ENCODE data around the gene KATNA1.

The KATNA1 gene

GRCh38 chr6:149608381-149608982 lies 40.0 kb downstream of the KATNA1 start:
- DNase-seq, result no peak

GRCh38 chr6:149600508-149600907 lies 48.0 kb downstream of the KATNA1 start:
- DNase-seq, result no peak

DNA sequence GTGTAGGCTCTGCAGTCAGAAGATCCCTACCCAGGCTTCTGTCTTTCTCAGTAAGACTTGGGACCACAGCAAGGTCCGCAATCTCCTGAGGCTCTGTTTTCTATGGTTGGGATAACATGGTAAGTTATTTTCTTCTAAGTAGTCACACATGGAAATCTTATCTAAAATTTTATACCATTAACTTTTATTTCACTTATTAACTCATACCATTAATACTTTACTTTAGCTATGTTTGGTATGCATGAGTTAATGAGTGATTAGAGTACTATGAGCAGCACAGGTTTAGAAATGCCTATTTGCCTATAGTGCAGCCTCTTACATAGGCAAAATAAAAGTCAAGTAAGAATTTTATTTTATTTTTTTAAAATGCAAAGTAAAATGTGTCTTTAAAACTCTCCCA lies 55.1 kb downstream of the KATNA1 start:
- DNase-seq, result no peak

- DNase-seq, result no peak
Measured at GRCh38 chr6:149592983-149593382, 55.5 kb downstream of the KATNA1 start.

- no peak for DNase-seq
Measured at GRCh38 chr6:149586149-149586548, 62.4 kb downstream of the KATNA1 start.

DNA sequence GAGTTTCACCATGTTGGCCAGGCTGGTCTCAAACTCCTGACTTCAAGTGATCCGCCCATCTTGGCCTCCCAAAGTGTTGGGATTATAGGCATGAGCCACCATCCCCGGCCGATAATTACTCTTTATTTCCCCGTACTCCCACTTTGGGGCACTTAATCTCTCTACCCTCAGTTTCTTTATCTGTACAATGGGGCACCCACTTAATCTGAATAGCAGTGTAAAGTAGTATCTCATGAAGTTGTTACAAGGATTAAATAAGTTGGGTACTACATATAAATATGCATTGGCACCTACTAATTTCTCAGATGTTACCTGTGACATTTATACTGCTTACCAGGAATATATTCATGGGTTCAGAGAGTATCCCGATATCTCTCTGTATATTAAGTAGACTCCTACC lies 67.2 kb downstream of the KATNA1 start:
- DNase-seq, result no peak

- DNase-seq, result no peak
Measured at GRCh38 chr6:149580880-149581279, 67.6 kb downstream of the KATNA1 start.

GRCh38 chr6:149567945-149568585 lies 80.4 kb downstream of the KATNA1 start:
- DNase-seq, result no peak

DNA sequence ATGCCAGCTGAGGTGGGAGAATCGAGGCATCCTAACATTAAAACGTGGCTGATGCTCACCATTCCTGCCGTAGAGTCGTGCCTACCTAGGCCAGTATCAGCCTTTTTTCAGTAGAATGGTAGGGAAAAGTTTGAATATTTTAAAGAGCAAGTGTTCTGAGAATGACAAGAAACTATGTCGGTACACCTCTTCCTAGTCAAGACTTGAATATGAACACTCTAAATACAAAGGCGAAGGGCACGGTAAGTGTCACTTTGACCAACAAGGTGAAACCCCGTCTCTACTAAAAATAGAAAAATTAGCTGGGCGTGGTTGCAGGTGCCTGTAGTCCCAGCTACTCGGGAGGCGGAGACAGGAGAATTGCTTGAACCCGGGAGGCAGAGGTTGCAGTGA lies 81.3 kb downstream of the KATNA1 start:
- no peak for DNase-seq

DNA sequence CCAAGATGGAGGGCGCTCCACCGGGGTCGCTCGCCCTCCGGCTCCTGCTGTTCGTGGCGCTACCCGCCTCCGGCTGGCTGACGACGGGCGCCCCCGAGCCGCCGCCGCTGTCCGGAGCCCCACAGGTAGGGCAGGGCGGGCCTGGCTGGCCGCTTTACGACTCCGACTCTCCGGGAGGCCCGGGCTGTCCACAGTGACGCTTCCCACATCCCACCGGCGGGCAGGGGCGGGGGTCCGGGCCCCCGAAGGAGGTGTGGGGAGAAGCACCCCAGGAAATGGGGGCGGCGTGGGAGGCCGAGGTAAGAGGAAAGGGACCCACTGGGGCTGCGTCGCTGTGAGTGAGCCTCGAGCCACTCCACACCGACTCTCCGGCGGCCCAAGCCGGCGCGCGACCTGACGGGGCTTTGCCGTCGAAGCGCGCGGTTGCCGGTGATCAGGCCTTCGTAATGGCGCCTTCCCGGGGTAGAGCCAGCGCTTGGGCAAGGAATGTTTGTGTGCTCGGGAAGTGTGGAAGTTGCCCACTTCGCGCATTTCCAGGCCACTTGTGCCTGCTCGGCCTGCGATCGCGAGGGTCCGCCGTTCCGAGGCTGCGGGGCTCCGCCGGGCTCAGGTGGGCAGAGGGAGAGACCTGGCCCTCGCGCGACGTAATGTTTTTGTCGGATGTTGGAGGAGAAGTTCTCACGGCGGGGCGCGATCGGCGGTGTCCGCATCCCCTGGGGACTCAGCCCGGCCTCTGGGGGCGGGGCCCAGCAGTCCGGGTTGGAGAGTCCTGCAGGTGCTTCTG lies 81.9 kb downstream of the KATNA1 start:
- DNase-seq, result no peak

DNA sequence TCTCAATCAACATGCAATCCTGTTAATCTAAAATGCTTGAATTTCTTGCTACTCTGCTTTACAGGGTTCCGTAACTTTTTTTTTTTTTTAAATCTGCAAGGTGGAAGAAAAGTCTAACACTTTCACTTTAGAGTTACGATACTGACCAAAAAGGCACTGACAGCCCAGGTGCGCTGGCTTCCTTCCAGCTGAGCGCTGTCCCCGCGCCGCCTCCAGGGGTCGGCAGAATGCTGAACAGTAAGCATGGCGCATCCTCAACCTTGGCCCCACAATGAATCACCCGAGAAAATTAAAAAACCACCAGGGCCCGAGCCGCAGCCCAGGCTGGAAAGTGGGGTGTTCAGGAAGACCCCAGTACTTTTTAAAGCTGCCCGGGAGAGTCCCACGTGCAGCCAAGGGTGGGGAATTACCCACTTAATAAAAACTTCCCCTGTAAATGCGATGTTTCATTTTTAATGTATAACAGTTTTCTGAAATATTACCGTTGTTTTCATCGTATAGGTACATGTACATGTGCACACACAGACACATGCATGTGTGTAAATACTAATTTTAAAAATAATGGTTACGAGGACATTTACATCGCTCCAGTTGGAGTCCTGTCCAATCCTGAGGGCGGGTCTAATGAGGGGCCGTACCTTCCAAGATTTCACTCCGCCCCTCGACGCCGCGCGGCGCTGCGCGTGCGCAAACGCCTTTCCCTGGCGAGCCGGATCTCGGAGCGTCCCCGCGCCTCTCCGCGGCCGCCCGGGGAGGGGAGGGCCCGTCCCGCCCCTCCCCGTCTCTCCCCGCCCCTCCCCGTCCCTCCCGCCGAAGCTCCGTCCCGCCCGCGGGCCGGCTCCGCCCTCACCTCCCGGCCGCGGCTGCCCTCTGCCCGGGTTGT lies 82.7 kb downstream of the KATNA1 start, which contains the start of gene GINM1:
TSS of gene GINM1 (plus strand) at position 849 of the 883 bp plus-strand sequence. CDS start 40 bp downstream, outside the sequence.
- peak; percentile 88 for DNase-seq

DNA sequence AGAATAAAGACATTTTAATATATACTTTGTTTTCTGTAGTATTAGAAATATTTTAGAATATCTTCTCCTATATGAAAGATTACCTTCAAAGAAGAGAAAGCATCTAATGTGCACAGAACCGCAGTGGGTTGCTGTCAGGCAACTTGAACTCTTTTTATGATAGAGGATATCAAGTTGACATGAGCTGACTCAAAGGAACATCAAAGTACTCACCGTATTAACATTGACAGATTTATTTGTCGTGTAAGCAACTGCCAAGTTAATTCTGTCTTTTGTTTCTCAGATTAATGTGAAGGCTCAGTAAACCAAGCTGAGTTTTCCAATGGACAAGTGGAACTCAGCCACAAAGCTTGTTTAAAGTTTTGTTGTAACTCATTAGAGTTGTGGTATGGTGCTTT lies 84.6 kb downstream of the KATNA1 start:
- DNase-seq, result no peak

DNA sequence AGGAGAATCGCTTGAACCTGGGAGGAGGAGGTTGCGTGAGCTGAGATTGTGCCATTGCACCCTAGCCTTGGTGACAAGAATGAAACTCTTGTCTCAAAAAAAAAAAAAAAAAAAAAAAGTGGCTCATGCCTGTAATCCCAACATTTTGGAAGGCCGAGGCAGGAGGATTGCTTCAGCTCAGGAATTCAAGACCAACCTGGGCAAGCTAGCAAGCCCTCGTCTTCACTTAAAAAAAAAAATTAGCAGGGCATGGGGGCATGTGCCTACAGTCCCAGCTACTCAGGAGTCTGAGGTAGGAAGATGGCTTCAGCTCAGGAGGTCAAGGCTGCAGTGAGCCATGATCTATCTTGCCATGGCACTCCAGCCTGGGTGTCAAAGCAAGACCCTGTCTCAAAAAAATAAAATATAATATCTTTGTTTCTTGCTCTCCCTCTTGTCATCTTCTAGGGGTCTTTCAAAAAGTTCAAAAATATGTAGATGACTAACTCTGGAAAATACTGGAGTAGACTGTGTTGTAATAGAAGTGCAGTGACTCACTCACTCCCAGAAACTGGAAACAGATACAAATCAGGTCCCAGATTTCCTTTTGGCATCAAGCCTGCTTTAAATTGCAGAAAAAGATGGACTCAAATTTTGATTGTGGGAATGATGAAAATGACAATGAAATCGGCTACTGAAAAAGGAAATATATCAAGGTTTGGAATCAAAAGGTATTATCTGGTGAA lies 85.1 kb downstream of the KATNA1 start:
- DNase-seq, result no peak

DNA sequence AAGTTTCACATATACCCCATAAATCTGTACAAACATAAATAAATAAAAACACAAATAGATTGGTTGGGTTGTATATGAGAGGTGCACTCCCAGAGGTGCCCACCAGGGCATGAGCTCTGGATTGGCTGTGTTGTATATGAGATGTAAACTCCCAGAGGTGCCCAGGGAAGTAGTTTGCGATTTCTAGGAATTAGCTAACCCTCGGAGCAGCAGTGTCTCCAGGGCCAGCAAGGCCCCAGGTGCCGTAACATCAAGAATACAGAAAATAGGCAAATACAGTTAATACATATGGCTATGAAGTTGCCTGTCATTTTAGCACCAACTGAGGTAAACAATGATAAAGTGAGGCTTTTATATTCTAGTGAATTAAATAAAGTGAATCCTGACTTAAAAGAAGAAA lies 87.8 kb downstream of the KATNA1 start:
- peak; percentile 46 for DNase-seq

- no peak for DNase-seq
Measured at GRCh38 chr6:149559389-149559788, 89.1 kb downstream of the KATNA1 start.

- no peak for DNase-seq
Measured at GRCh38 chr6:149558029-149558428, 90.5 kb downstream of the KATNA1 start.

GRCh38 chr6:149551920-149552319 lies 96.6 kb downstream of the KATNA1 start:
- no peak for DNase-seq

DNA sequence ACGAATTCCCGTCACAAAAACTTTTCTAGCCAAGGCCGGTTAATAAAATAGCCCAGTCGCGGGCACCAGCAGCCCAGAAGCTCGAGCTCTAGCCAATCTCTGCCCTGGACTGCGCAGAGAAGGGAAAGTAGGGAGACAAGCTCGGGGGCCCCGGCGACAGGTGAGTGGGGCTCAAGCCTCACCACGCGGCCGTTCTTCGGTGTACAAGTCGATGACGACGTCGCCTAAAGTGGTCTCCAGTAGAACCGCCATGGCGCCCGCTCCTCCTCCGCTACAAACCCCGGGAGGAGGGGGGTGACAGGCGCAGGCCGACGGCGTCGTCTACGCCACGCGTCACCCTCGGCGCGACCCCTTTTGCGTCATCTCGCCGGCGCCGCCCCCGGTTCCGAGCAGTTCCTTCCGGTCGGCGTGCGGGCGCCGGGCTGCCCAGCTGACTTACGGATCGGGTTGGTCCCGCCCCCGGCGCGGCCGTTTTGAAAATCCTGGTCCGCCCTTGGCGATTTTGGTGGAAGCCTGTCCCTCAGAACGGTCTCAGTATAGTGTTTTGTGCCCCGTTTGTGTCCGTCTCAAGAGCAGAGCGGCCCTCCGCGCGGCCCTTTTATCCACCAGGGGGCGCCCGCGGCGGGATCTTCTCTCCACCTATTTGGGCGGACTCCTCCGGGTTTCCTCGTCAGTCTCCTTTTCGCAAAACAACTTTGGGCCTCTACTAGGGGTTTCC lies 102.6 kb downstream of the KATNA1 start, which contains the start of gene PPIL4:
TSS of gene PPIL4 (minus strand) at position 290 of the 718 bp plus-strand sequence. CDS start at position 252, 38 bp downstream.
- peak; percentile 55 for DNase-seq

DNA sequence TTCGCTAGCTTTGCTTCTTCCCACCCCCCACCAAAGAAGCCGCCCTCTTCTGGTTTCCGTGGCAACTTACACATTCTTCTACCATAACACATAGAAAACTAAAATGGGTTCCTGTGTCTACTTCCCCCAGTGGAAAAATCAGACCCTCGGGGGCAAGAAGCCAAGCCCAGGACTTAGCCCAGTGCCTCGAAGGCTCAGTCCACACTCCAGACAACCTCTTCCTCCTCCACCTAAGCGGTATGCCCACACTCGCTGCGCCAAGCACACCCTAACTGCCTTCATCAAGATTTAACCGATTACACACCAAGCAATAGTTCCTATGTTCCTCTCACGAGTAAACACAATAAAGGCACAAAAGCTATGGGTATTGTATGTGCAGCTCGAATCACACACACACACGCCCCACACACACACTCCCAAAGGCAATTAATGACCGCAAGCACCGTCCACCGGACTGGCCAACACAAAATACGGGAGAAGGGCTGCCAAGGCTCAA lies 103.2 kb downstream of the KATNA1 start:
- no peak for DNase-seq
